ENCODE results near the gene AKAP9.

DNA sequence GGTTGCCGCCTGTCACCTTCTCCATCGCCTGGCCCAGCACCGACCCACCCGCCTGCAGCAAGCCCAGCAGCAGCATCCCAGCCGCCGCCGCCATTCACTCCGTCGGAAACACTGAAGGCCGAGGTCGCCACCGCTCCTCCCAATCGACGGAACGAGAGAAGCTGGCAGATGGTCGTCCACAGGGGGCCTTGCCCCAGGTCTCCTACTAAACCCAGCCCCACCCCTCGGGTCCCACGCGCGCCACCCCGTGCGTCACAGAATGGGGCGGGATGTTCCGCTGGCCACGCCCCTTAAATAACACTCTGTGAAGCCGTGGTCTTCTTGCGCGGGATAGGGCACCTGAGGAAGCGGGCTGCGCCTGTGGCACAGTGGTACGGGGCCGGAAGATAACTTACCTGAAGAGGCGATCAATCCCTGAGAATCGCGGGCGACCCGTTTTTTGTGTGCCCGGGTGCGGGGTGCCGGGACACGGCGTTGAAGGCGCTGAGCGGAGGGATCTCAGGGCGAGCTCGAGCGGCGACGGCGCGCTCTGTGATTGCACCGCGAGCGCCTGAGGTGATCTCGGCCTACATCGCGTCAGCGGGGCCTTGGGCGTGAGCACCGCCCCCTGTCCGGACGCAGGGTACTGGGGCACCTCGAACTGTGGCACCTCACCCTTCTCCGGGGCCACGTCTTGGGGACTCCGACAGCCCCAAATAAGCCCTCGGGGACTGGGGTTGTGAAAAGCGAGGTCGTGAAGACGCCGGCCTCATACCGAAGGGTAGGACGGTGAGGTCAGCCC, 193.8 kb downstream of the AKAP9 start, which contains the start of gene CYP51A1:
- TF ChIP-seq CTCF (IDR thresholded peaks at IDR 0.05) (no peak), POLR2A (IDR thresholded peaks at IDR 0.05) (peak; percentile 17 to 78), EP300 (IDR thresholded peaks at IDR 0.05) (no peak)

Data from suprapubic skin (tissue), 3 donors.